Right lobe of liver (tissue), 6 donors: Measurements from ENCODE around the gene DUSP2. TPM values are rescaled to one million over a fixed set of nuclear protein-coding genes. Genes with fewer than 3 reads are reported as not detected.

Source experiments
- ATAC-seq, 4 donors: fragments of 200-7000 bp; cut with Tn5 transposase; one replicate each; pipeline ENCODE4 v1.9.1; 2020; ENCODE audit warnings: mild to moderate bottlenecking in 4 of 4, moderate library complexity in 4 of 4
- DNase-seq, 3 donors: peaks; one replicate each; pipeline ENCODE4 v3.0.0-alpha.2; 2020
- H3K27ac ChIP-seq, 3 donors: fragments of 200-600 bp; one replicate each; pipeline ENCODE4 v1.8.0; 2022
- H3K27me3 ChIP-seq, 2 donors: fragments of 200-600 bp; one replicate each; pipeline ENCODE4 v1.8.0; 2022
- H3K36me3 ChIP-seq, 4 donors: fragments of 200-600 bp; sonication (generic) in 1 of 4; one replicate each; pipeline versions ENCODE4 v1.5.1 to v1.8.0; 2017 to 2022; ENCODE audit warnings: control low read depth in 1 of 4
- H3K4me1 ChIP-seq, 4 donors: fragments of 200-600 bp; sonication (generic) in 1 of 4; one replicate each; pipeline versions ENCODE4 v1.5.1 to v1.8.0; 2017 to 2022; ENCODE audit warnings: control low read depth in 1 of 4
- H3K4me3 ChIP-seq, 3 donors: fragments of 200-600 bp; one replicate each; pipeline ENCODE4 v1.8.0; 2022
- H3K9me3 ChIP-seq, 4 donors: fragments of 200-600 bp; sonication (generic) in 1 of 4; one replicate each; pipeline versions ENCODE4 v1.5.1 to v1.8.0; 2017 to 2022; ENCODE audit warnings: control low read depth in 1 of 4
- CTCF ChIP-seq, 4 donors: fragments of 200-600 bp in 3 of 4; fragments of 450-650 bp in 1 of 4; IDR thresholded peaks; one replicate each; pipeline versions ENCODE4 v1.5.1 to v1.8.0; 2016 to 2022; ENCODE audit warnings: antibody characterized with exemption in 4 of 4, mild to moderate bottlenecking in 2 of 4
- POLR2A ChIP-seq: fragments of 450-650 bp; IDR thresholded peaks from one replicate; pipeline ENCODE4 v1.6.1; 2017; ENCODE audit warnings: antibody characterized with exemption, mild to moderate bottlenecking
- WGBS: methylation state at CpG from one replicate; pipeline ENCODE4 v1.1.6; 2018; ENCODE audit warnings: low coverage, low lambda C conversion rate; ENCODE audit not compliant: insufficient coverage; ENCODE audit errors: missing lambda C conversion rate; 5-methylcytosine and 5-hydroxymethylcytosine counted together
- intact Hi-C, 2 donors: fragments of 100-400 bp; cut with DNase I; formaldehyde crosslinking; loops; one replicate each; pipeline versions ENCODE4 v1.11.2 to v1.14.1; 2022
- total RNA-seq, 6 experiments: library from RNA; depleted of rRNA in 2 of 6; stranded (reverse); fragments of >200 nt in 2 of 6; fragmentation: NEBNext Ultra II Directional in 3 of 6; extraction: Animal tissue kit (Norgen Biotek cat#: 25700) in 3 of 6; gene quantifications; one replicate each; pipeline versions ENCODE4 v1.1.0 to v1.2.4, GENCODE V29; 2016 to 2023
- donor health status: DM: no; HTN: yes; CAD: no.
- donor health status: DM: no; HTN: no; CAD: no.
- donor health status: DM: no; HTN: no; CAD: no.
- donor health status: DM: no; HTN: yes; CAD: no.
- donor health status: DM: no; HTN: yes; CAD: no.

DUSP2 gene
- total RNA-seq, 6 experiments from 2014 or later: 0.44 to 2.5 (median 1.2) TPM

- Histone ChIP-seq H3K4me3 (no peak overlapping the region), H3K4me1 (no peaks in the 10 kb centered on the region), H3K9me3 (no peaks in the 10 kb centered on the region), H3K27ac (no peak overlapping the region), H3K36me3 (no peaks in the 10 kb centered on the region), H3K27me3 (no peaks in the 10 kb centered on the region)
- ATAC-seq: no peak
- DNase-seq: no peak
- intact Hi-C loops: no loop called here
- WGBS: 64% methylated on average over 4 of the region's 4 CpGs
- TF ChIP-seq POLR2A: no peak
- TF ChIP-seq CTCF (IDR thresholded peaks at IDR 0.05): no peak
Observed at GRCh38 chr2:96176661-96177060, 31.4 kb upstream of the DUSP2 start.

GRCh38 chr2:96175951-96176350 lies 30.7 kb upstream of the DUSP2 start:
- Histone ChIP-seq H3K9me3 (no peaks in the 10 kb centered on the region), H3K36me3 (no peaks in the 10 kb centered on the region), H3K27ac (no peak overlapping the region), H3K4me1 (no peaks in the 10 kb centered on the region), H3K27me3 (no peaks in the 10 kb centered on the region), H3K4me3 (no peak overlapping the region)
- WGBS: 71% methylated on average over 5 of the region's 6 CpGs
- TF ChIP-seq CTCF (IDR thresholded peaks at IDR 0.05) (no peak), POLR2A (no peak)
- ATAC-seq (no peak), DNase-seq (no peak)
- intact Hi-C loops: no loop called here

DNA sequence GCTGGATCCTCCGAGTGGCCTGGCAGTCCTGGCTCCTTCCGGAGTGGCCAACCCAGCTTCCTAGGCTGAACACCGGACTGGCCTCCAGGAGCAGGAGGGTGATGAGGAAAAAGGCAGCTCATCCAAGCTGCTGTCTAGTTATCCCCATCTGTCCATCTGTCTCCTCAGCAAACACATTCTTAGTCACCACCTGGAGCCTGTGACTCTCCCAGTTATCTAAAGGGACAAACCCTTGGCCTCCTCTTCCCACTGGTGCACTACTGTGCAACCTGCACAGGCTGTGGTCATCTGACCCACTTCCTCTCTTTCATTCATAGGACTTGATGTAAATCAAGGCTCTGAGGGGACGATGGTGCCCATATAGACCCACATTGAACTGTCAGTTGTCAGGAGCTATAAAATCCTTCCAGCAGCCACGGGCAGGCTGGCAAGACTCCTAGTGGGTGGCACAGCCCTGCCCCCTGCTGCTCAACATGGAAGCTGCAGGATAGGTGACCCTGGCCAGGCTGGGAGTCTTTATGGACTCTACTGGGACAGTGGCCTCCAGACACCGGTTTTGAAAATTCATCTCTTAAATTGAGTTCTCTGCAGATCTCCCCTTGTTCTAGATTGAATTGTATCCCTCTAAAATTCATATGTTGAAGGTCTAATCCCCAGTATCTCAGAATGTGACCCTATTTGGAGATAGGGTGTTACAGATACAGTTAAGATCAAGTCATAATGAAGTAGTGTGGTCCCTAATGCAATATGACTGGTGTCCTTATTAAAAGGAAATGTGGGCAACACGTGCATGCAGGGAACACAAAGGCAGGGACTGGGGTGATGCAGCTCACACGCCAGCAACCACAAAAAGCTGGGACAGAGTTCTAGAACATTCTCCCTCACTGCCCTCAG lies 29.3 kb upstream of the DUSP2 start:
- peak; percentile 77 to 80 (median 78) for DNase-seq
- 30% methylated on average over 3 of the region's 8 CpGs for WGBS
- Histone ChIP-seq H3K27me3 (no peaks in the 10 kb centered on the region), H3K9me3 (no peaks in the 10 kb centered on the region), H3K27ac (no peak overlapping the region), H3K4me1 (no peaks in the 10 kb centered on the region), H3K36me3 (no peaks in the 10 kb centered on the region), H3K4me3 (no peak overlapping the region)
- intact Hi-C loops: no loop called here
- no peak for TF ChIP-seq POLR2A
- peak; percentile 86 to 97 (median 94) for TF ChIP-seq CTCF (IDR thresholded peaks at IDR 0.05)
- peak; percentile 98 to 100 (median 100) for ATAC-seq

DNA sequence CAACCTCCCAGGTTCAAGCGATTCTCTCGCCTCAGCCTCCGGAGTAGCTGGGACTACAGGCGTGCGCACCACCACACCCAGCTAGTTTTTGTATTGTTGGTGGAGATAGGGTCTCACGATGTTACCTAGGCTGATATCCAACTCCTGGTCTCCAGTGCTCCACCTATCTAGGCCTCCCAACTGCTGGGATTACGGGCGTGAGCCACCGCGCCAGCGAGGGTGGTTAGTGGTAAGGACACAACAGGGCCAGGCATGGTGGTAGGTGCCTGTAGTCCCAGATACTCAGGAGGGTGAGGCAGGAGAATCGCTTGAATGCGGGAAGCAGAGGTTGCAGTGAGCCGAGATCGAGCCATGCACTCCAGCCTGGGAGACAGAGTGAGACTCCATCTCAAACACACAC lies 26.6 kb upstream of the DUSP2 start:
- Histone ChIP-seq H3K27ac (no peak overlapping the region), H3K4me1 (no peaks in the 10 kb centered on the region), H3K36me3 (no peaks in the 10 kb centered on the region), H3K9me3 (no peaks in the 10 kb centered on the region), H3K27me3 (no peaks in the 10 kb centered on the region), H3K4me3 (no peak overlapping the region)
- TF ChIP-seq POLR2A: no peak
- ATAC-seq: no peak
- intact Hi-C loops: no loop called here
- DNase-seq: no peak
- 89% methylated on average over 10 of the region's 15 CpGs for WGBS

DNA sequence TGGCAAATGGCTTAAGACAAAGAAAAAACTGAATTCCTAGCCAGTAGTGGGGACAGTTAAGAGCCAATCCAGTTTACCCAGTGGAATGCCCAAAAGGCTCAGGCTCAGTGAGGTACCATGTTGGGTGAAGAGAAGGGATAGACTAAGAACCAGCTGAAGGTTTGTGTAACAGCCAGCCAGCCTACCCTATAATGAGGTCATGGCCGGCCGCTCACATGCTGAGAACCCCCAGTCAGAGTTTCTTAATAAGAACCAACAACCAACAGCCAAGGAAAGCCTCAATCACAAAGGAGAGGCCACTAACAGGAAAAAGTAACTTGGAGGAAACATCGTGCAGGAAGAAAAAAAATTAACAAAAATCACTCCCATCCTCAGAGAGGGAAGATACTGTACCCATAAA lies 25.4 kb upstream of the DUSP2 start:
- Histone ChIP-seq H3K27me3 (no peaks in the 10 kb centered on the region), H3K4me1 (no peaks in the 10 kb centered on the region), H3K9me3 (no peaks in the 10 kb centered on the region), H3K36me3 (no peaks in the 10 kb centered on the region), H3K27ac (no peak overlapping the region), H3K4me3 (no peak overlapping the region)
- ATAC-seq (no peak), DNase-seq (no peak)
- intact Hi-C loops: no loop called here
- 94% methylated on average over 3 of the region's 3 CpGs for WGBS
- TF ChIP-seq POLR2A (no peak), CTCF (IDR thresholded peaks at IDR 0.05) (no peak)
